Heart left ventricle (tissue), 16 donors: Measurements from ENCODE around the gene APP. TPM values are rescaled to one million over a fixed set of nuclear protein-coding genes. Genes with fewer than 3 reads are reported as not detected.

Experiments
- ATAC-seq, 4 donors: fragments of 200-7000 bp; cut with Tn5 transposase; one replicate each; pipeline ENCODE4 v1.9.1; 2020 to 2022; ENCODE audit warnings: moderate library complexity in 4 of 4, mild to moderate bottlenecking in 3 of 4, moderate number of reproducible peaks in 1 of 4
- DNase-seq, 5 donors: peaks; one replicate each; pipeline ENCODE4 v3.0.0-alpha.2; 2020
- H3K27ac ChIP-seq, 12 donors: fragments of 200-600 bp; sonication (generic) in 4 of 12; one replicate each; pipeline versions ENCODE4 v1.5.0 to v1.8.0; 2016 to 2022; ENCODE audit warnings: mild to moderate bottlenecking in 2 of 12
- H3K27me3 ChIP-seq, 9 donors: fragments of 200-600 bp; sonication (generic) in 2 of 9; one replicate each; pipeline versions ENCODE4 v1.5.1 to v1.8.0; 2016 to 2022; ENCODE audit warnings: mild to moderate bottlenecking in 3 of 9
- H3K36me3 ChIP-seq, 9 donors: fragments of 200-600 bp; sonication (generic) in 2 of 9; one replicate each; pipeline versions ENCODE4 v1.5.0 to v1.8.0; 2018 to 2022; ENCODE audit warnings: mild to moderate bottlenecking in 2 of 9
- H3K4me1 ChIP-seq, 12 donors: fragments of 200-600 bp; sonication (generic) in 4 of 12; one replicate each; pipeline versions ENCODE4 v1.5.0 to v1.8.0; 2016 to 2022; ENCODE audit warnings: mild to moderate bottlenecking in 3 of 12
- H3K4me3 ChIP-seq, 12 donors: fragments of 200-600 bp; sonication (generic) in 4 of 12; one replicate each; pipeline versions ENCODE4 v1.5.0 to v1.8.0; 2017 to 2022; ENCODE audit warnings: mild to moderate bottlenecking in 9 of 12, moderate library complexity in 4 of 12
- H3K9me3 ChIP-seq, 12 donors: fragments of 200-600 bp; sonication (generic) in 4 of 12; one replicate each; pipeline versions ENCODE4 v1.5.0 to v1.8.0; 2016 to 2022; ENCODE audit warnings: mild to moderate bottlenecking in 1 of 12
- POLR2A ChIP-seq, 2 donors: fragments of 450-650 bp; IDR thresholded peaks; one replicate each; pipeline ENCODE4 v1.6.1; 2017; ENCODE audit warnings: antibody characterized with exemption in 2 of 2, mild to moderate bottlenecking in 2 of 2, moderate library complexity in 2 of 2
- WGBS, 4 donors: extraction: QIAGEN DNeasy Blood & Tissue Kit in 2 of 4; methylation state at CpG; one replicate each; pipeline versions ENCODE4 v1.1.5 to v1.1.7; 2013 to 2018; 5-methylcytosine and 5-hydroxymethylcytosine counted together
- intact Hi-C, 10 donors: fragments of 100-400 bp; cut with DNase I; formaldehyde crosslinking; loops; one replicate each; pipeline versions ENCODE4 v1.11.1 to v1.14.2; 2022
- polyA plus RNA-seq, 2 donors: library from polyadenylated mRNA; stranded (reverse); fragments of 200-250 nt; gene quantifications; one replicate each; pipeline ENCODE4 v1.2.3, GENCODE V29; 2013
- total RNA-seq, 9 donors: library from RNA; depleted of rRNA in 2 of 9; stranded (reverse); fragments of >200 nt in 2 of 9; fragmentation: NEBNext Ultra II Directional in 3 of 9; extraction: Animal tissue kit (Norgen Biotek cat#: 25700) in 3 of 9; gene quantifications; one replicate each; pipeline versions ENCODE4 v1.1.0 to v1.2.4, GENCODE V29; 2016 to 2023
- TF ChIP-seq, protein P1 (sequence below), 12 donors: fragments of 200-600 bp; sonication (generic) in 4 of 12; IDR thresholded peaks; one replicate each; pipeline versions ENCODE4 v1.5.0 to v1.8.0; 2018 to 2022; ENCODE audit warnings: antibody characterized with exemption in 12 of 12, mild to moderate bottlenecking in 5 of 12
- donor health status: ischemic (EF 13 %, LVEDD 7.1; RV severe dilation, severe dysfunction).
- donor health status: healthy with polysubstance abuse.
- donor health status: DM: no; HTN: yes; CAD: no.
- donor health status: DM: no; HTN: no; CAD: no.
- donor health status: ischemic (EF 25% LVEDD 6.9; RV normal size, moderate dysfunction).
- donor health status: ischemic (EF 25% LVEDD 5.7; RV mildly dilated, moderate dysfunction).
- donor health status: healthy.
- donor health status: DM: yes; HTN: yes; CAD: no.
- donor health status: ischemic (EF 35%, LVEDD 5.7; RV mildly dilated, moderate dysfunction).
- donor health status: nonischemic (EF 11% LVEDD 7.7; RV severe dilation, severe dysfunction).
- donor health status: DM: yes; HTN: yes; CAD: no.
- donor health status: PGD.
- donor health status: ischemic (EF 29% LVEDD 5.4; RV normal size, mild dysfunction).
- donor health status: nonischemic (EF 23%, LVEDD 6.1; RV moderate dilation, normal function).

The APP gene
- total and polyA plus RNA-seq, 11 donors = 103 to 467 (median 373) TPM

DNA sequence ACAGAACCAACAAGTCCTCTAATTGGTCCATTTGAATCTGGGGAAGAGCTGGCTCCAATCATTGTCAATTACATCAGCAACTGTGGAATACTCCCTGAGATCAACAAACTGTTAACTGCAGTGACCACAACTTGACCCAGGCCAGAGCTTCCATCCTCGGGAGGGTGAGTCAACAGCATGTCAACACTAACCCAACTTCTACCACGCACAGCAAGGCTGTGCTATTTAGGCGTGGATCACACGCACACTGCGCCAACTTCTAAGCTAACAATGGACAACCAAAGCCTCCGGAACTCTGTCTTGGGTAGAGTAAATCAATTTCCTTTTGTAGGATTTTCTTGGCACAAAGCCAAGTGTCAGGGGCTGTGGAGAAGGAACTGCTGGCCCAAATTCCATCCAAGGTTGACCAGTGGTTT is 30.4 kb downstream of the APP start:
- intact Hi-C loops = no loop called here
- peaks cover 0 to 2% (median 0%) of the 10 kb centered on the region in 9 donors for H3K36me3 ChIP-seq
- DNase-seq (peak; percentile 37 to 75 (median 58)), ATAC-seq (peak; percentile 64 to 94 (median 92))
- peaks cover 0 to 54% (median 28%) of the 10 kb centered on the region in 12 donors for H3K4me1 ChIP-seq
- TF ChIP-seq, protein P1, sequence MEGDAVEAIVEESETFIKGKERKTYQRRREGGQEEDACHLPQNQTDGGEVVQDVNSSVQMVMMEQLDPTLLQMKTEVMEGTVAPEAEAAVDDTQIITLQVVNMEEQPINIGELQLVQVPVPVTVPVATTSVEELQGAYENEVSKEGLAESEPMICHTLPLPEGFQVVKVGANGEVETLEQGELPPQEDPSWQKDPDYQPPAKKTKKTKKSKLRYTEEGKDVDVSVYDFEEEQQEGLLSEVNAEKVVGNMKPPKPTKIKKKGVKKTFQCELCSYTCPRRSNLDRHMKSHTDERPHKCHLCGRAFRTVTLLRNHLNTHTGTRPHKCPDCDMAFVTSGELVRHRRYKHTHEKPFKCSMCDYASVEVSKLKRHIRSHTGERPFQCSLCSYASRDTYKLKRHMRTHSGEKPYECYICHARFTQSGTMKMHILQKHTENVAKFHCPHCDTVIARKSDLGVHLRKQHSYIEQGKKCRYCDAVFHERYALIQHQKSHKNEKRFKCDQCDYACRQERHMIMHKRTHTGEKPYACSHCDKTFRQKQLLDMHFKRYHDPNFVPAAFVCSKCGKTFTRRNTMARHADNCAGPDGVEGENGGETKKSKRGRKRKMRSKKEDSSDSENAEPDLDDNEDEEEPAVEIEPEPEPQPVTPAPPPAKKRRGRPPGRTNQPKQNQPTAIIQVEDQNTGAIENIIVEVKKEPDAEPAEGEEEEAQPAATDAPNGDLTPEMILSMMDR (IDR thresholded peaks at IDR 0.05) = no peak
- no peak for TF ChIP-seq POLR2A (IDR thresholded peaks at IDR 0.05)
- H3K27ac ChIP-seq = peak overlapping the region in 7 of 12 donors; percentile 5 to 40 (median 24)
- WGBS, 4 donors = 41 to 55% (median 47%) methylated on average over 6 of the region's 6 CpGs
- no peaks in the 10 kb centered on the region for H3K9me3 ChIP-seq
- no peak overlapping the region for H3K4me3 ChIP-seq
- H3K27me3 ChIP-seq = no peaks in the 10 kb centered on the region

DNA sequence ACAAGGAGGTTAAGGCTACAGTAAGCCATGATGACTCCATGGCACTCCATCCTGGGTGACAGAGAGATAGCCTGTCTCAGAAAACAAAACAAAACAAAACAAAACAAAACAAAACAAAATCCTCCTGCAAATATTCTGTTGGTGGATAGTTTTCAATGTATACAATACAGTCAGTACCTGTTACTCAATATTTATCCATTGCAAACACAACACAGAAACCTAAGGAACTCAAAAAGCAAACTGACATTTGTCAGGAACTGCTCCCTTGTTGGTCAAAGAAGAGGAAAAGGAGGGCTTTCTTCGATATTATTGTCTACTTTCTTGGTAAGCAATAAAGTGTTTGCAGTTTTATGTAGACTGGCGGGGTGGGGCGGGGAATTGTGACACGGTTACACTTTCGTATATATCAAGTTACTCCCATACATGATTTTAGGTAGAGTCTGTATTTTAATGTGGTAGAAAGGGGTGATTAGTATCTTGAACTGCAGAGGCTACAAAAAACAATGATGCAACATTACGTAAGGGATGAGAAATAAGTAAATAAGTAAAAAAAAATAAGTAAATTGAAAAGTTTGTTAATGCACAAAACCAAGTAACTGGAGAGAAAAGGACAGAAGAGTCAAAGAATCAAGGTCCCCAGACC is 31.8 kb downstream of the APP start:
- H3K36me3 ChIP-seq = peaks cover 0 to 2% (median 0%) of the 10 kb centered on the region in 9 donors
- no peaks in the 10 kb centered on the region for H3K27me3 ChIP-seq
- peaks cover 0 to 62% (median 29%) of the 10 kb centered on the region in 12 donors for H3K4me1 ChIP-seq
- no peak overlapping the region for H3K4me3 ChIP-seq
- no peak for DNase-seq
- 93 to 95% (median 94%) methylated on average over 6 of the region's 6 CpGs for whole genome bisulfite sequencing, 4 donors
- H3K9me3 ChIP-seq = no peaks in the 10 kb centered on the region
- ATAC-seq = no peak
- H3K27ac ChIP-seq = no peak overlapping the region
- intact Hi-C loops = no loop called here
- TF ChIP-seq, protein P1 (IDR thresholded peaks at IDR 0.05) = no peak
- no peak for TF ChIP-seq POLR2A (IDR thresholded peaks at IDR 0.05)

DNA sequence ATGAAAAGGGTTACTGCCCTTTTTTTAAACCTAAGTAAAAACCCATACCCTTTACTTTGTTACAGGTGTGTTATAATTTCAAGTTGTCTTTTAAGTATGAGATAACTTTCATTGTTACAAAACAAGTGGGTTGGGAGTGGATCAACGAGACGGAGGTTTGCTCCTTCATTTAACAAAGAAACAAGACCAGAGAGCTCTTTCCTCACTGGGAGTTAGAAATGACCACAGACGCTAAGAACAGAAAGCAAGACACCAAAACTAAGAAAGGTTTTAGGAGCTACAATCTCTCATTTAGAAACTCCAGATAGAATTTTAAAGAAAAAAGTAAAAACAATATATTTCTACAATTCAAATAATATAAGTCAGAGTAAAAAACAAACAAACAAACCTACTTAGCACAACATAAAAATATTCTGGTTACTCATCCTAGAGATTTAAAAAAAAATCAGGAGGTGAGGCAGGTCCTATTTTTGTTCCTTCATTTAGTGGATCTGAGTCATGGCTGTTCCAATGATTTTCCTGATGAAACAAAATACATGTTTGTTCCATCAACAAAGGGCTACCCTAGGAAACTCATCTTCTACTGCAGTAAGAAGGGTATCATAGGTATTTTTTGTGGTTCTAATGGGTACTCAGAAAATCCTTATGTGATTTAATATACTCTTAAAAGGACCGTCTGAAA is 33.0 kb downstream of the APP start:
- DNase-seq (no peak), ATAC-seq (peak in 1 of 4 donors; percentile 20)
- intact Hi-C loops = no loop called here
- TF ChIP-seq POLR2A (IDR thresholded peaks at IDR 0.05) = no peak
- TF ChIP-seq, protein P1 (IDR thresholded peaks at IDR 0.05) = no peak
- no peaks in the 10 kb centered on the region for H3K27me3 ChIP-seq
- H3K4me1 ChIP-seq = peaks cover 0 to 63% (median 29%) of the 10 kb centered on the region in 12 donors
- H3K4me3 ChIP-seq = no peak overlapping the region
- H3K27ac ChIP-seq = peak overlapping the region in 1 of 12 donors; percentile 28
- H3K9me3 ChIP-seq = no peaks in the 10 kb centered on the region
- 85 to 92% (median 88%) methylated on average over 4 of the region's 4 CpGs for WGBS, 4 donors
- H3K36me3 ChIP-seq = peaks cover 0 to 2% (median 0%) of the 10 kb centered on the region in 9 donors

DNA sequence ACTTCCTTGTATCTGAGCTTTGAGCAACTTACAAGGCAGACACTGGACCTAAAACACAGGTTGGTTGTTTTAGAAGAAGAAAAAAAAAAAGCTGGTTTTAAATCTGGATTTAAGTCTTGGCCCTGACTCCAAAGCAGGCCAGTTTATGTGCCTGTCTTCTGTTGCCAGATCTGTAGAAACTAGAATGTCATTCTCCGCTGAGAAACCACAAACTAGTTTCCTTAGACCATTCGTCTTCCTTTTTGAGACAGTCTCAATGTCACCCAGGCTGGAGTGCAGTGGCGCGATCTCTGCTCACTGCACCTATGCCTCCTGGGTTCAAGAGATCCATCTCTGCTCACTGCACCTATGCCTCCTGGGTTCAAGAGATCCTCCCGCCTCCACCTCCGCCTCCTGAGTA is 33.9 kb downstream of the APP start:
- ATAC-seq (no peak), DNase-seq (no peak)
- TF ChIP-seq, protein P1 (IDR thresholded peaks at IDR 0.05) = no peak
- no peak for TF ChIP-seq POLR2A (IDR thresholded peaks at IDR 0.05)
- H3K4me1 ChIP-seq = peaks cover 0 to 65% (median 29%) of the 10 kb centered on the region in 12 donors
- WGBS, 4 donors = 66 to 86% (median 79%) methylated on average over 6 of the region's 6 CpGs
- intact Hi-C loops = no loop called here
- H3K4me3 ChIP-seq = no peak overlapping the region
- no peaks in the 10 kb centered on the region for H3K36me3 ChIP-seq
- no peaks in the 10 kb centered on the region for H3K9me3 ChIP-seq
- H3K27me3 ChIP-seq = no peaks in the 10 kb centered on the region
- H3K27ac ChIP-seq = no peak overlapping the region
